ENCODE data around the gene CDKL1.

DNA sequence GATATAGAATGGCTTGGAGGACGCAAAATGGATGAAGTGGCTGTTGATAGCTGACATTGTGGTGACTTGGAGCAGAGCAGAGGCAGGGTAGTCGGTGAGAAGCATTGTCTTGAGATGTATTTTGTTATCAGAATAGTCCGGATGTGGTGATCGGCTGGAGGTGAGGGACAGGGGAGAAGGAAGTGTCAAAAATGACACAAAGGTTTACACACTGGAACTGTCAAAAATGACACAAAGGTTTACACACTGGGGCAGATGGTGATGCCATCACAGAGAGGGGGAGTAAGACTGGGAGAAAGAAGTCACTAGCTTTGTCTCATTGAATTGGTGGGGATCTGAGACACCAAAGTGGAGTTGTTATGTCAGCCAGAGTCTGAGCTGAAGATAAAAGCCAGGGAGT lies 30.1 kb downstream of the CDKL1 start:
- TF ChIP-seq POLR2A (IDR thresholded peaks at IDR 0.05; ENCODE audit: low read depth, low read length) (no peak), POLR2AphosphoS5 (IDR thresholded peaks at IDR 0.05; ENCODE audit: low read depth, low read length) (no peak), SPI1 (IDR thresholded peaks at IDR 0.05; ENCODE audit: low read depth, low read length) (no peak), PAX5 (IDR thresholded peaks at IDR 0.05; ENCODE audit: insufficient read depth, low read length, severe bottlenecking) (no peak), TAF1 (IDR thresholded peaks at IDR 0.05; ENCODE audit: low read depth, low read length) (no peak), POU2F2 (IDR thresholded peaks at IDR 0.05; ENCODE audit: low read depth, low read length) (no peak)

All from GM12891 (cell line).